NK-92 treated with Interleukin-12 subunit alpha and Interleukin-12 subunit beta, amount 100 ng/mL, for 24 hours (cell line): ENCODE measurements around the gene SORBS1.

ENCODE experiments used
- DNase-seq: peaks from one replicate; lab custom pipeline; 2025; lab: John Stamatoyannopoulos, UW

SORBS1 gene

DNA sequence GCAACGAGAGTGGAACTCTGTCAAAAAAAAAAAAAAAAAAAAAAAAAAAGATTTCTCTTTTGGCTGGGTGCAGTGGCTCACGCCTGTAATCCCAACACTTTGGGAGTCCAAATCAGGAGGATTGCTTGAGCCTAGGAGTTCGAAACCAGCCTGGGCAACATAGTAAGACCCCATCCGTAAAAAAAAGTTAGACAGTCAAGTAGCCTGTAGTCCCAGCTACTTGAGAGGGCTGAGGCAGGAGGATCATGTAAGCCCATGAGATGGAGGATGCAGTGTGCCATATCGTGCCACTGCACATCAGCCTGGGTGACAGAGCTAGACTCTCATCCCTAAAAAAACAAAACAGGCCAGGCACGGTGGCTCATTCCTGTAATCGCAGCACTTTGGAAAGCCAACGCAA is 295.6 kb downstream of the SORBS1 start:
- no peak for DNase-seq

DNA sequence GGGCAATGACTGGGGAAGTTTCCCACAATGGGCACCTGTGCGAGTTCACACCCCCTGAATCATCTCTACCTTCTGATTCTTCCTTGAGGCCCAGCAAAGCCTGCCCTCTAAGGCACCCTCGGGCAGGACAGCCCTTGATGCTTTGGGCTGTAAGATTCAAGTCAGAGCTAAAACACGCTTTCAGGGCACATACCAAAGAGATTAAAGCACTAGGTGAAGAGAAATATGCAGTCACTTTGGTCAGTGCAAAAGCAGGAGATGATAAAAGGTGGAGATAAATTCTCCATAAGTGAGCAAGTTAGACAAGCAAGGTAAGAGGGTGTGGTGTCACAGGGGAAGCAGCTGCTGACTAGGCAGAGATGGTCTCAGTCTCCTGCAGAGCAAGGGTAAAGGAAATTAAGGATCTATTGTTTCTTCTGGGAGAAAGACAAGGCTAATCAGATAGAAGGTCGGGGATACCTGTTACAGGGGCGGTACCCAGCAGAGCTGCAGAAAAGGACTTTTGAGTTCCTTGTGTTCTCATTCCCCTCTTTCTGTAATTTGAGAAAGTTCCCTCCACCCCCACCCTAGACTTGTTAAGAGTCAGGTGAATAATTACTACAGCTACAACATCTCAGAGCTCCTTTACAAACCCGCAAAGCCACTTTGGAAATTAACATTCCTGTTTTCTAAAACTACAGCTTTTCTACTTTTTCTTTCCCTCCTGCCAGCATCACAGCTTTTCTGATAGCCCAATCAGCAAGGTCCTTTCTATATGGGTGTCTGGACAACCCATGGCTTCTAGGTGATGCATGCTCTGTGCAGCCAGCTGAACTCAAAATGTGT is 296.7 kb downstream of the SORBS1 start:
- no peak for DNase-seq

DNA sequence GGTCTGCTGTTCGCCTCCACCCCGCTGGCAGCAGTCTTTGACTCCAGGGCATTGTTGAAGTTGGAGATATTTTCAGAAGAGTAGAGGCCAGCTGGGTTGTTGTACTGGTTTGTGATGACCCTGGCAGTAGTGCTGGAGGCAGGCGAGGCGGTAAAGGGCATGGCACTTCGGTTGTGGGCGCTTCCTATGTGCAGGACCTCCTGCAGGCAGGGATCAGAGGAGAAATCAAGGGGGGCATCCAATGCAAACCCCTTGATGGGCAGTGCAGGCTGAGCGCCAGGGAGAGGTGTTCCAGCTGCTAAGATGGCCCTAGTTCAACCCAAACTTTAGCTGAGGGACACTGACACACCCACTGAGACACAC is 297.3 kb downstream of the SORBS1 start:
- DNase-seq, result no peak

DNA sequence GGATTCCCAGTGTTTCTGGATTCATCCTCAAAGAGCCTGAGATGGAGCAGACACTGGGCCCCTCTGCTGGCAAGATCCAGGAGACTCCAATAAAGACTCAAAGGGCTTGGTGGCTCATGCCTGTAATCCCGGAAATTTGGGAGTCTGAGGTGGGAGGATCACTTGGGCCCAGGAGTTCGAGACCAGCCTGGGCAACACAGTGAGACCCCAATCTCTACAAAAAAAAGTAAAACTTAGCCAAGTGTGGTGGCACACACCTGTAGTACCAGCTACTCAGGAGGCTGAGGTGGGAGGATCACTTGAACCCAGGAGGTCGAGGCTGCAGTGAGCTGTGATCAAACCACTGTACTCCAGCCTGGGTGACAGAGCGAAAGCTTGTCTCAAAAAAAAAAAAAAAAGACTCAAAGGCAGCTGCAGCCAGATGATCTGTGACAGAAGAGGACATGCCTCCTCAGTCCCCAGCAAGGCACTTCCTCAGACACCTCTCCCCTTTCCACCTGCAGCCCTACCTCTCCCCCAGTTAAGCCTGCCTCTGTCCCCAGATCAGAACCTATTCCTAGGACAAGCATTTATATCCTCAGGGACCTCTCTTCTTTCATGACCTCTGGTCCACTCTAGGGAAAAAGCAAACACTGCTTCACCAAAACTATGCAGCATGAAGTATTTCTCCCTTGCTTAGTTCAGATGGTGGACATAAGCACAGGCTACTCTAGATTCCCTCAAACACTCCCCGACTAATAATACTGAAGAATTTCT is 298.2 kb downstream of the SORBS1 start:
- DNase-seq, result no peak

DNA sequence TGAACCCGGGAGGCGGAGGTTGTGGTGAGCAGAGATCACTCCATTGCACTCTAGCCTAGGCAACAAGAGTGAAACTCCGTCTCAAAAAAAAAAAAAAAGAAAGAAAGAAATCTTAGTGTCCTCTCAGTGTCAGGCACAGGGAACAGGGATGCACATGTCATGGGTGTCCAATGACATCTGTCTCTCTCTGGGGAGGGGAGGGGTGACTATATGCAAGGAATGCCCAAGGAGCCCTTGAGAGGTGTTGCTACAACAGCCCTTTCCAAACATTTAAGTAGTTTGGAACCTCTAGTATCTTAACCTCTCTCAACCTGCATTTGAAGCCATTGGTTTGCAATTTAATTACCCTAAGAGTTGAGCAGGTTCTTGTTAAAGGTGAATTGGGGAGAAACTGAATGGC is 299.2 kb downstream of the SORBS1 start:
- no peak for DNase-seq
